ENCODE results near the gene ZNF563.
A peak's percentile ranks its signal among the peaks of the same experiment; 100 is the strongest.
"Not testable (repeated sequence)": the region's sequence is repeated elsewhere in the genome, so short reads cannot be mapped to it uniquely, and the experiment has no call there.

Gene ZNF563

GRCh38 chr19:12325690-12326089 is 7.7 kb downstream of the ZNF563 start:
- H3K4me3 ChIP-seq (ENCODE audit: low read length), result no peak overlapping the region
- DNase-seq (ENCODE audit: low read depth), result no peak
- TF ChIP-seq CTCF (conservative IDR thresholded peaks at IDR 0.05; ENCODE audit: low read depth, low read length), result no peak

- DNase-seq (ENCODE audit: low read depth), result no peak
- TF ChIP-seq CTCF (conservative IDR thresholded peaks at IDR 0.05; ENCODE audit: low read depth, low read length), result no peak
Measured at GRCh38 chr19:12318782-12319413, 14.5 kb downstream of the ZNF563 start.

GRCh38 chr19:12314553-12314952 is 18.9 kb downstream of the ZNF563 start:
- TF ChIP-seq CTCF (conservative IDR thresholded peaks at IDR 0.05; ENCODE audit: low read depth, low read length), result no peak
- no peak overlapping the region for H3K4me3 ChIP-seq (ENCODE audit: low read length)
- no peak for DNase-seq (ENCODE audit: low read depth)

More at GRCh38 chr19:12318782-12319413, 14.5 kb downstream of the ZNF563 start:
- no peak overlapping the region for H3K4me3 ChIP-seq (ENCODE audit: low read length)

- not testable (repeated sequence) for DNase-seq (ENCODE audit: low read depth); H3K4me3 ChIP-seq (ENCODE audit: low read length)
Measured at GRCh38 chr19:12308891-12309290, 24.5 kb downstream of the ZNF563 start.

GRCh38 chr19:12295191-12295590 is 38.2 kb downstream of the ZNF563 start:
- no peak for TF ChIP-seq CTCF (conservative IDR thresholded peaks at IDR 0.05; ENCODE audit: low read depth, low read length)
- DNase-seq (ENCODE audit: low read depth), result no peak
- H3K4me3 ChIP-seq (ENCODE audit: low read length), result peak overlapping the region; percentile 99

- DNase-seq (ENCODE audit: low read depth), result peak; percentile 78
Measured at GRCh38 chr19:12294249-12295158, 38.9 kb downstream of the ZNF563 start, which contains the start of gene ZNF44. ZNF44 (minus strand) TSS chr19:12294883; CDS start chr19:12294694, 189 bp downstream.

More at GRCh38 chr19:12294249-12295158, 38.9 kb downstream of the ZNF563 start, which contains the start of gene ZNF44:
- peak within 1 kb of the TSS; percentile 99 for H3K4me3 ChIP-seq (ENCODE audit: low read length)
- no peak for TF ChIP-seq CTCF (conservative IDR thresholded peaks at IDR 0.05; ENCODE audit: low read depth, low read length)

Data from retinal pigment epithelial cell (primary cell).